Transverse colon (tissue), 4 donors: Measurements from ENCODE around the gene RDH5. TPM values are rescaled to one million over a fixed set of nuclear protein-coding genes. Genes with fewer than 3 reads are reported as not detected.

Experiments
- DNase-seq: peaks from one replicate; pipeline ENCODE4 v3.0.0-alpha.2; 2019
- H3K27ac ChIP-seq, 4 donors: fragments of 200-600 bp; sonication (generic); 2 replicates each; pipeline ENCODE4 v1.5.1; 2016 to 2018; ENCODE audit warnings: inconsistent platforms in 4 of 4
- H3K27me3 ChIP-seq: fragments of 200-600 bp; sonication (generic); 2 replicates; pipeline ENCODE4 v1.5.1; 2017; ENCODE audit warnings: inconsistent platforms
- H3K36me3 ChIP-seq, 4 donors: fragments of 200-600 bp; sonication (generic); 2 replicates each; pipeline ENCODE4 v1.5.1; 2017 to 2019; ENCODE audit warnings: inconsistent platforms in 4 of 4
- H3K4me1 ChIP-seq, 4 donors: fragments of 200-600 bp; sonication (generic); 2 replicates each; pipeline ENCODE4 v1.5.1; 2017 to 2020; ENCODE audit warnings: inconsistent platforms in 4 of 4
- H3K4me3 ChIP-seq, 4 donors: fragments of 200-600 bp; sonication (generic); 1 replicate in 1 of 4; 2 replicates in 3 of 4; pipeline versions ENCODE4 v1.5.1 to v1.6.1; 2017 to 2019; ENCODE audit warnings: inconsistent platforms in 4 of 4
- H3K9me3 ChIP-seq, 2 donors: fragments of 200-600 bp; sonication (generic); 2 replicates each; pipeline ENCODE4 v1.5.1; 2017 to 2019; ENCODE audit warnings: inconsistent platforms in 2 of 2
- CTCF ChIP-seq, 5 experiments: fragments of 200-600 bp in 3 of 5; fragments of 450-650 bp in 2 of 5; sonication (generic) in 3 of 5; IDR thresholded peaks; 1 replicate in 2 of 5; 2 replicates in 3 of 5; pipeline ENCODE4 v1.5.1; 2016 to 2017; ENCODE audit warnings: antibody characterized with exemption in 5 of 5, inconsistent platforms in 3 of 5, mild to moderate bottlenecking in 2 of 5, moderate library complexity in 1 of 5
- EP300 ChIP-seq: sonication (generic); formaldehyde crosslinking; IDR thresholded peaks from one replicate; pipeline ENCODE4 v1.6.1; 2017; ENCODE audit warnings: antibody characterized with exemption, low read depth
- POLR2A ChIP-seq: fragments of 450-650 bp; IDR thresholded peaks from one replicate; pipeline ENCODE4 v1.6.1; 2016; ENCODE audit warnings: antibody characterized with exemption, mild to moderate bottlenecking, moderate library complexity
- POLR2AphosphoS5 ChIP-seq, 3 donors: sonication (generic); formaldehyde crosslinking; IDR thresholded peaks; one replicate each; pipeline ENCODE4 v1.6.1; 2016; ENCODE audit warnings: antibody characterized with exemption in 3 of 3
- WGBS, 2 donors: methylation state at CpG; one replicate each; pipeline ENCODE4 v1.1.5; 2018; ENCODE audit warnings: low coverage in 1 of 2; 5-methylcytosine and 5-hydroxymethylcytosine counted together
- in situ Hi-C, 4 donors: fragments of 200-750 bp; cut with MboI; loops; one replicate each; pipeline versions ENCODE4 v1.15.0 to v1.15.1; 2017; ENCODE audit warnings: low sequenced_read_pairs in 3 of 4, low pct_ligation_motif_present in 1 of 4, low pct_unique_long_range_greater_than_20kb in 1 of 4
- intact Hi-C: fragments of 100-400 bp; cut with DNase I; formaldehyde crosslinking; loops from one replicate; pipeline ENCODE4 v1.15.1; 2023; ENCODE audit warnings: low total_unique reads
- total RNA-seq, 4 donors: library from RNA; depleted of rRNA; stranded (reverse); fragments of >200 nt; gene quantifications; one replicate each; pipeline ENCODE4 v1.1.0, GENCODE V29; 2016

The RDH5 gene
- total RNA-seq, 4 donors from 2014 or later: 16.5 to 74.4 (median 58.3) TPM

GRCh38 chr12:55694188-55694515 is 26.0 kb upstream of the RDH5 start:
- 93% methylated on average over 7 of the region's 7 CpGs; no CpG with 5 or more reads in 1 of the 2 donors for WGBS, 2 donors
- no peaks in the 10 kb centered on the region for H3K36me3 ChIP-seq
- no peak for TF ChIP-seq POLR2A
- no peak for TF ChIP-seq POLR2AphosphoS5 (IDR thresholded peaks at IDR 0.05)
- TF ChIP-seq CTCF (IDR thresholded peaks at IDR 0.05): no peak
- no peak for TF ChIP-seq EP300
- H3K4me1 ChIP-seq: no peaks in the 10 kb centered on the region
- DNase-seq: no peak
- H3K4me3 ChIP-seq: no peak overlapping the region
- H3K27ac ChIP-seq: no peak overlapping the region
- H3K27me3 ChIP-seq: no peaks in the 10 kb centered on the region
- intact Hi-C loops (no loop called here), in situ Hi-C loops (no loop called here)
- no peaks in the 10 kb centered on the region for H3K9me3 ChIP-seq

GRCh38 chr12:55694651-55695050 is 25.5 kb upstream of the RDH5 start:
- TF ChIP-seq POLR2AphosphoS5 (IDR thresholded peaks at IDR 0.05) (no peak), POLR2A (no peak), CTCF (IDR thresholded peaks at IDR 0.05) (no peak), EP300 (no peak)
- no peaks in the 10 kb centered on the region for H3K27me3 ChIP-seq
- intact Hi-C loops (no loop called here), in situ Hi-C loops (no loop called here)
- no peaks in the 10 kb centered on the region for H3K36me3 ChIP-seq
- H3K27ac ChIP-seq: no peak overlapping the region
- no peaks in the 10 kb centered on the region for H3K9me3 ChIP-seq
- H3K4me1 ChIP-seq: no peaks in the 10 kb centered on the region
- WGBS, 2 donors: 93% methylated on average over 4 of the region's 4 CpGs; no CpG with 5 or more reads in 1 of the 2 donors
- H3K4me3 ChIP-seq: no peak overlapping the region
- no peak for DNase-seq

GRCh38 chr12:55695349-55695748 is 24.8 kb upstream of the RDH5 start:
- TF ChIP-seq EP300 (no peak), POLR2A (no peak), POLR2AphosphoS5 (IDR thresholded peaks at IDR 0.05) (no peak), CTCF (IDR thresholded peaks at IDR 0.05) (no peak)
- Histone ChIP-seq H3K4me3 (no peak overlapping the region), H3K27ac (no peak overlapping the region), H3K9me3 (no peaks in the 10 kb centered on the region), H3K27me3 (no peaks in the 10 kb centered on the region), H3K4me1 (no peaks in the 10 kb centered on the region), H3K36me3 (no peaks in the 10 kb centered on the region)
- in situ Hi-C loops (no loop called here), intact Hi-C loops (no loop called here)
- WGBS, 2 donors: 82% methylated on average over 7 of the region's 7 CpGs; no CpG with 5 or more reads in 1 of the 2 donors
- DNase-seq: no peak

- Histone ChIP-seq H3K36me3 (no peaks in the 10 kb centered on the region), H3K4me3 (no peak overlapping the region), H3K27ac (no peak overlapping the region), H3K9me3 (no peaks in the 10 kb centered on the region), H3K4me1 (no peaks in the 10 kb centered on the region), H3K27me3 (no peaks in the 10 kb centered on the region)
- intact Hi-C loops (no loop called here), in situ Hi-C loops (no loop called here)
- DNase-seq: no peak
- TF ChIP-seq CTCF (IDR thresholded peaks at IDR 0.05) (no peak), POLR2AphosphoS5 (IDR thresholded peaks at IDR 0.05) (no peak), EP300 (no peak), POLR2A (no peak)
- WGBS, 2 donors: 84% methylated on average over 6 of the region's 6 CpGs; no CpG with 5 or more reads in 1 of the 2 donors
These were observed 24.1 kb upstream of the RDH5 start for GRCh38 chr12:55696141-55696540.
